Activated T-helper 17 cell treated with anti-CD3 and anti-CD28 coated beads, Interleukin-2, amount 50 U/mL, for 72 hours (primary cell): ENCODE measurements around the gene TMEM125. TPM values are rescaled to one million over a fixed set of nuclear protein-coding genes. Genes with fewer than 3 reads are reported as not detected.

Experiments used
- ATAC-seq: fragments of 150-1000 bp; cut with Tn5 transposase; replicated peaks from 2 replicates; pipeline ENCODE4 v1.10.0; 2021; ENCODE audit warnings: mild to moderate bottlenecking, moderate library complexity
- H3K27ac Mint-ChIP-seq: one replicate; pipeline ENCODE4 v1.8.0; 2022; ENCODE audit warnings: mixed read lengths
- H3K27me3 Mint-ChIP-seq: one replicate; pipeline ENCODE4 v1.8.0; 2022; ENCODE audit warnings: mixed read lengths
- H3K36me3 Mint-ChIP-seq: one replicate; pipeline ENCODE4 v1.8.0; 2022; ENCODE audit warnings: low read depth, mild to moderate bottlenecking, mixed read lengths
- H3K4me1 Mint-ChIP-seq: one replicate; pipeline ENCODE4 v1.8.0; 2022; ENCODE audit warnings: mixed read lengths
- H3K4me3 Mint-ChIP-seq: one replicate; pipeline ENCODE4 v1.8.0; 2022; ENCODE audit warnings: mild to moderate bottlenecking, mixed read lengths
- H3K9me3 Mint-ChIP-seq: one replicate; pipeline ENCODE4 v1.8.0; 2022; ENCODE audit warnings: mixed read lengths
- total RNA-seq, 2 donors: library from RNA; stranded (reverse); gene quantifications; one replicate each; pipeline ENCODE4 v1.2.3, GENCODE V29; 2022

TMEM125 gene
- total RNA-seq, 2 donors from 2014 or later: not detected

GRCh38 chr1:43274804-43275180 lies 5.0 kb downstream of the TMEM125 start:
- Mint-ChIP-seq H3K36me3 (no peaks in the 10 kb centered on the region), H3K27me3 (peaks cover 20% of the 10 kb centered on the region), H3K27ac (peak overlapping the region; percentile 93), H3K9me3 (peaks cover 6% of the 10 kb centered on the region), H3K4me1 (peaks cover 21% of the 10 kb centered on the region), H3K4me3 (peak overlapping the region; percentile 73)
- ATAC-seq: no peak

GRCh38 chr1:43275826-43276620 lies 6.2 kb downstream of the TMEM125 start:
- H3K27ac Mint-ChIP-seq: peak overlapping the region; percentile 93
- peaks cover 18% of the 10 kb centered on the region for H3K27me3 Mint-ChIP-seq
- H3K4me1 Mint-ChIP-seq: peaks cover 20% of the 10 kb centered on the region
- no peaks in the 10 kb centered on the region for H3K36me3 Mint-ChIP-seq
- H3K9me3 Mint-ChIP-seq: peaks cover 6% of the 10 kb centered on the region
- no peak overlapping the region for H3K4me3 Mint-ChIP-seq
- ATAC-seq: no peak

GRCh38 chr1:43276673-43277072 lies 6.9 kb downstream of the TMEM125 start:
- Mint-ChIP-seq H3K36me3 (no peaks in the 10 kb centered on the region), H3K27ac (peak overlapping the region; percentile 16), H3K4me3 (no peak overlapping the region), H3K27me3 (peaks cover 12% of the 10 kb centered on the region), H3K9me3 (peaks cover 6% of the 10 kb centered on the region), H3K4me1 (peaks cover 13% of the 10 kb centered on the region)
- ATAC-seq: no peak

- Mint-ChIP-seq H3K4me1 (peaks cover 10% of the 10 kb centered on the region), H3K4me3 (no peak overlapping the region), H3K36me3 (no peaks in the 10 kb centered on the region), H3K27ac (peak overlapping the region; percentile 16), H3K27me3 (peaks cover 8% of the 10 kb centered on the region), H3K9me3 (peaks cover 6% of the 10 kb centered on the region)
- ATAC-seq: no peak
These were observed 7.5 kb downstream of the TMEM125 start for GRCh38 chr1:43277116-43277876.

DNA sequence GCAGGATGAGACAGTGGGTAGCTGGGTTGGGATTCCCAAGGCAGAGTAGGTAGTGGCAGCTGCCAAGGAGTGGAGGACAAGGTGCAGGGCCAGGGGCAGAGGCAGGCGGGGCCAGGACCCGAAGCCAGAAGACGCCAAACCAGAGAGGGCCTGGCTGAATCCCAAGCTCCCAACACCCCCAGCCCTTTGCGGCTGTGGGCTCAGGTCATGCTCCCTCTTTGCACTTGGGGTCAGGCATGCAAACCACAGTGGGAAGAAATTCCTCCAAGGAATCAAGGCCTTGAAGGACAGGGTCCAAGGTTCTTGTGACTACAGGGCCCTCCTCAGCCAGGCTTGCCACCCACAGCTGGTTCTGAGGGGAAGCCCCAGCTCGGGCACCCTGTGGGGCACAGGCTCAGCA lies 9.4 kb downstream of the TMEM125 start:
- H3K27ac Mint-ChIP-seq: no peak overlapping the region
- H3K36me3 Mint-ChIP-seq: no peaks in the 10 kb centered on the region
- no peak for ATAC-seq
- H3K9me3 Mint-ChIP-seq: peaks cover 6% of the 10 kb centered on the region
- H3K27me3 Mint-ChIP-seq: peaks cover 8% of the 10 kb centered on the region
- peaks cover 10% of the 10 kb centered on the region for H3K4me1 Mint-ChIP-seq
- H3K4me3 Mint-ChIP-seq: no peak overlapping the region

- ATAC-seq: no peak
- peaks cover 6% of the 10 kb centered on the region for H3K4me1 Mint-ChIP-seq
- H3K27me3 Mint-ChIP-seq: peaks cover 8% of the 10 kb centered on the region
- H3K9me3 Mint-ChIP-seq: peaks cover 3% of the 10 kb centered on the region
- H3K4me3 Mint-ChIP-seq: no peak overlapping the region
- H3K27ac Mint-ChIP-seq: no peak overlapping the region
- H3K36me3 Mint-ChIP-seq: no peaks in the 10 kb centered on the region
These were observed 9.9 kb downstream of the TMEM125 start for GRCh38 chr1:43279666-43280065.

- H3K9me3 Mint-ChIP-seq: no peaks in the 10 kb centered on the region
- no peak overlapping the region for H3K4me3 Mint-ChIP-seq
- no peak for ATAC-seq
- peaks cover 12% of the 10 kb centered on the region for H3K27me3 Mint-ChIP-seq
- H3K4me1 Mint-ChIP-seq: no peaks in the 10 kb centered on the region
- no peaks in the 10 kb centered on the region for H3K36me3 Mint-ChIP-seq
- H3K27ac Mint-ChIP-seq: no peak overlapping the region
These were observed 10.9 kb downstream of the TMEM125 start for GRCh38 chr1:43280692-43281091.

GRCh38 chr1:43282220-43283195 lies 12.7 kb downstream of the TMEM125 start:
- no peak for ATAC-seq
- H3K36me3 Mint-ChIP-seq: no peaks in the 10 kb centered on the region
- H3K27me3 Mint-ChIP-seq: peaks cover 14% of the 10 kb centered on the region
- no peak overlapping the region for H3K27ac Mint-ChIP-seq
- H3K4me1 Mint-ChIP-seq: peaks cover 4% of the 10 kb centered on the region
- H3K9me3 Mint-ChIP-seq: no peaks in the 10 kb centered on the region
- no peak overlapping the region for H3K4me3 Mint-ChIP-seq

- Mint-ChIP-seq H3K4me1 (peaks cover 4% of the 10 kb centered on the region), H3K27me3 (peaks cover 14% of the 10 kb centered on the region), H3K9me3 (no peaks in the 10 kb centered on the region), H3K36me3 (no peaks in the 10 kb centered on the region), H3K4me3 (no peak overlapping the region), H3K27ac (peak overlapping the region; percentile 69)
- ATAC-seq: no peak
These were observed 14.3 kb downstream of the TMEM125 start for GRCh38 chr1:43284065-43284464.

- H3K27ac Mint-ChIP-seq: peak overlapping the region; percentile 69
These were observed 14.8 kb downstream of the TMEM125 start for GRCh38 chr1:43284546-43285110.

DNA sequence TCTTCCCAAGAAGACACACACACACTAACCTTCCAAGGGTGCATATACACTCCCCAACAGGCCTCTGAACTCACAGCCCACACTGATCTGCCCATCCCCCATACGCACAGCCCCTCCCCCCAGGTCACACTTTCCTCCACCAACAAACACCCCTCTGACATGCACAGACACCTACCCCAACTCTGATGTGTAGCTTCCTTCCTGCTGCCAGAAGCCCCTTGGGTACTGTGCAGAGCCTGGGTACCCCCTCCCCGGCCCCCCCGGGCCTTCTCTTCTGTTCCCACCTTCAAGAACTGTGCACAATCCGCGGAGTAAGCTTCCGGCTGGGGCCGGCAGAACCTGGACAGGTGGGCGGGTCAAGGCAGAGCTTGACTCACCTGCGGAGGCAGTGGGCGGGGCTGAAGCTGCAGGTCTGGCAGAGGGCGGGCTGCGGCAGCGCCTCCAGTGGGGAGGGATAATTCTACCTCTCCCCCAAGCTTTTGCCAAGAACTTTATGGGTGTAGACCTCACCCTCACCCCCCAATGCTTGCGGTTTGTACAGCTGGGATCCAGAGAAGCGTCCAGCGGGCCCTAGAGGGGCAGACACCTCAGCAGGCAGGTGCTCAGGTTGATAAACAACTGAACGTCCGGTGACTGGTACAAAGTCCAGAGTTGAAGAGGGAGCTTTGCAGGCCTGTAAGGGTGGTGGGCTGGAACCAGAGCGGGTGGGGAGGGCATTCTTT lies 15.6 kb downstream of the TMEM125 start, which contains the start of gene C1orf210:
Gene C1orf210 (minus strand): TSS at position 313 of the 722 bp plus-strand sequence. CDS start 2,311 bp downstream, outside the sequence.
- H3K4me1 Mint-ChIP-seq: peaks cover 4% of the 10 kb centered on the region
- ATAC-seq: no peak
- no peak within 1 kb of the TSS for H3K4me3 Mint-ChIP-seq
- no peaks in the 10 kb centered on the region for H3K9me3 Mint-ChIP-seq
- no peaks in the 10 kb centered on the region for H3K36me3 Mint-ChIP-seq
- H3K27ac Mint-ChIP-seq: peak within 1 kb of the TSS; percentile 69
- H3K27me3 Mint-ChIP-seq: peaks cover 12% of the 10 kb centered on the region

More at GRCh38 chr1:43284546-43285110, 14.8 kb downstream of the TMEM125 start:
- Mint-ChIP-seq H3K9me3 (no peaks in the 10 kb centered on the region), H3K4me3 (no peak overlapping the region), H3K36me3 (no peaks in the 10 kb centered on the region), H3K27me3 (peaks cover 14% of the 10 kb centered on the region), H3K4me1 (peaks cover 4% of the 10 kb centered on the region)
- ATAC-seq: no peak

DNA sequence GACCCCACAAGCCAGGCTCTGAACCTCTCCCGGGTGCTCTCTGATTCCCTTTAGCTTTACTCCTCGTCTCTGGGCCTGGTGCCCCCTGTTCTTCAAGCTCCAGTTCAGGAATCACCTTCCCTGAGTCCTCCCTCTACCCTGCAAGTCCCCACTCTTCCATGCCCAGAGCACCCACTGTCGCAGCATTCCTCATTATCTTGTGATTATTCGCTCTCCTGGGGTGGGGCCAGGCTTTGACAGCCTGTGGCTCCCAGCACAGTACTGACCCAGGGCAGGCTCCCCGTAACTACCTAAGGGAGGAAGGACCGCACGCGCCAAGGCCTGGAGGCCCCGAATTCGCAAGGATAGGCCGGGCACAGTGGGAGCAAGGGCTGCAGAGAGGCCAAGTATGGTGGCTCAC lies 16.3 kb downstream of the TMEM125 start:
- Mint-ChIP-seq H3K27ac (no peak overlapping the region), H3K4me3 (no peak overlapping the region), H3K27me3 (peaks cover 11% of the 10 kb centered on the region), H3K9me3 (no peaks in the 10 kb centered on the region), H3K4me1 (peaks cover 4% of the 10 kb centered on the region), H3K36me3 (no peaks in the 10 kb centered on the region)
- no peak for ATAC-seq

GRCh38 chr1:43286533-43286932 lies 16.8 kb downstream of the TMEM125 start:
- Mint-ChIP-seq H3K4me3 (no peak overlapping the region), H3K27me3 (peaks cover 11% of the 10 kb centered on the region), H3K36me3 (no peaks in the 10 kb centered on the region), H3K4me1 (peaks cover 4% of the 10 kb centered on the region), H3K27ac (no peak overlapping the region), H3K9me3 (no peaks in the 10 kb centered on the region)
- no peak for ATAC-seq
